ENCODE results near the gene UROC1. TPM values are rescaled to one million over a fixed set of nuclear protein-coding genes. Genes with fewer than 3 reads are reported as not detected.

UROC1 gene
- total RNA-seq, 1 donor from 2014 or later = not detected

DNA sequence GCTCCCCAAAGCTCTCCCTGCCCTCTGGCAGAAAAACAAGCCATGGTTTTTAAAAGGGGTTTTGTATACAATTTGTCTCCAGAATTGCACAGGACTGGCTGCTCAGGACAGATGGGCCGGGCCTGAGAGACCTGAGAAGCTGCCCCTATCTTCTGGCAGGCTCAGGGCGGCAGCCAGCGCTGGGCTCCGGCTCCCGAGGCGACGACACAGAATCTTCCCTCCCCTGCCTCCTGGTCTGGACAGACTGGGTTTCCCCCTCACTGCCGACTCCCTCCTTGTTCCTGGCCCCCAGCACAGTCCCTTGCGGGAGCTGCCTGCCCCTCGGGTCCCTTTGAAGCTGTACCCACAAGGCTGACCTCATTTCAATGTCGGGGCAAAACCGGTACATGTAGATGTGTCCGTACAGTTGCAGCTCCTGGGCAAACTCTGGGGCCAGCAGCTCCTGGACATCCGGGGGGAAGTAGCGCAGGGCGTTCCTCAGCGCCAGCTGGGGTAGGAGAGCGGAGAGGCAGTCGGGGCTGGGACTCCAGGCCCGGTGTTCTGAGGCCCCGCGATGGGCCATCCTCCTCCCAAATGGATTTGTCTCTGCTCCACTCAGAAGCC lies 7.2 kb downstream of the UROC1 start:
- no peak for DNase-seq (ENCODE audit: low spot score in 2 of 2)
- Histone ChIP-seq H3K4me1 (no peaks in the 10 kb centered on the region), H3K27me3 (no peaks in the 10 kb centered on the region), H3K27ac (no peak overlapping the region), H3K9me3 (no peaks in the 10 kb centered on the region), H3K4me3 (no peak overlapping the region), H3K36me3 (no peaks in the 10 kb centered on the region)
- TF ChIP-seq, protein P1, sequence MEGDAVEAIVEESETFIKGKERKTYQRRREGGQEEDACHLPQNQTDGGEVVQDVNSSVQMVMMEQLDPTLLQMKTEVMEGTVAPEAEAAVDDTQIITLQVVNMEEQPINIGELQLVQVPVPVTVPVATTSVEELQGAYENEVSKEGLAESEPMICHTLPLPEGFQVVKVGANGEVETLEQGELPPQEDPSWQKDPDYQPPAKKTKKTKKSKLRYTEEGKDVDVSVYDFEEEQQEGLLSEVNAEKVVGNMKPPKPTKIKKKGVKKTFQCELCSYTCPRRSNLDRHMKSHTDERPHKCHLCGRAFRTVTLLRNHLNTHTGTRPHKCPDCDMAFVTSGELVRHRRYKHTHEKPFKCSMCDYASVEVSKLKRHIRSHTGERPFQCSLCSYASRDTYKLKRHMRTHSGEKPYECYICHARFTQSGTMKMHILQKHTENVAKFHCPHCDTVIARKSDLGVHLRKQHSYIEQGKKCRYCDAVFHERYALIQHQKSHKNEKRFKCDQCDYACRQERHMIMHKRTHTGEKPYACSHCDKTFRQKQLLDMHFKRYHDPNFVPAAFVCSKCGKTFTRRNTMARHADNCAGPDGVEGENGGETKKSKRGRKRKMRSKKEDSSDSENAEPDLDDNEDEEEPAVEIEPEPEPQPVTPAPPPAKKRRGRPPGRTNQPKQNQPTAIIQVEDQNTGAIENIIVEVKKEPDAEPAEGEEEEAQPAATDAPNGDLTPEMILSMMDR (IDR thresholded peaks at IDR 0.05) = no peak
- intact Hi-C loops (cut with DNase I) = no loop called here

DNA sequence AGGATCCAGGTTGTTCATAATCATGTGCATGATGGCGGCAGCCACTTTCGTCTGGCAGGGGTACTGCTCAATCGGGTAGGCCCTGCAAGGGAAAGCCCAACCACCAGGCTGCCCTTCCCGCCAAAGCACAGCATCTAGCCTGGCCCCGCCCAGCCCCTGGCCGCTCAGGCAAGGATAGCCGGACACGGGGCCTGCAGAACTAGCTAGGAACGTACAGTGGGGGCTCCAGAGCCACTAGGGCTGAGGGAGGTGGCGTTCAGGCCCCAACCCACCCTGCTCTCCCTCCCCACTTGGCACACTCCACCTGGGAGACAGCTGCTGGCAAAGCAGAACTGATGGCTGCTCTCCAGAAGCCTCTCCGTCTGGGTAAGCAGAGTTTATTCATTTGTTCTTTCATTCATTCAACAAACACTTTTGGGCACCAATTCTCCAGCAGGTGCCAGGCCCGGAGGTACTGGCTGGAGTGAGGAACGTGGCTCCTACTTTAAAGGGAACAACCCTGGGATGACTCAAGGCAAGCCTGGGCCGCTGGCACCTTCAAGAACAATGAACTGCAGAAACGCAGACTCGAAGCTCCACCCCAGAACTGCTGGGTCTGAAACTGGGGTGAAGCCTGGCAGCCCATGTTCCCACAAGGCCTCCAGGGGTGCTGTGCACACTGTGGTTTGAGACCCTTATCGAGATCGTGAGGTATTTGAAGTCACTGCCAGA lies 7.8 kb downstream of the UROC1 start:
- Histone ChIP-seq H3K27me3 (no peaks in the 10 kb centered on the region), H3K27ac (no peak overlapping the region), H3K36me3 (no peaks in the 10 kb centered on the region), H3K4me1 (no peaks in the 10 kb centered on the region), H3K9me3 (no peaks in the 10 kb centered on the region), H3K4me3 (no peak overlapping the region)
- intact Hi-C loops (cut with DNase I) = no loop called here
- TF ChIP-seq, protein P1 (IDR thresholded peaks at IDR 0.05) = no peak
- no peak for DNase-seq (ENCODE audit: low spot score in 2 of 2)

DNA sequence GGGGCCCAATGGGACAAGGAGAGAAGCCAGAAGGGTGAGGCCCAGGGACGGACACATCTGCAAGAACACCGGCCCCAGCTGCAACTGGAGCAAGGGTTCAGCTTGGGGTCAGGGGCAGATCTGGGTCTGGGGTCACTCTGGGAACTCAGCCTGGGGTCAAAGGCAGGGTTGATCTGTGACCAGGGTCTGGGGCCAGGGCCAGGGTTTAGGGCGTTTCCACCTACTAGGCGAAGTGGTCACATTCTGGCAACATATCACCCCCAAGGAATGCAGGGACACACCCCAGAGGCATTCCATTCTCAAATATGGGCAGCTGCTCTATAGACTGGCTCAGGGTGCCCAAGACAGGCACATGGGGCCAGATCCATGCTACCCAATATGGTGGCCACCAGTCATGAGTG lies 9.0 kb downstream of the UROC1 start:
- intact Hi-C loops (cut with DNase I) = no loop called here

DNA sequence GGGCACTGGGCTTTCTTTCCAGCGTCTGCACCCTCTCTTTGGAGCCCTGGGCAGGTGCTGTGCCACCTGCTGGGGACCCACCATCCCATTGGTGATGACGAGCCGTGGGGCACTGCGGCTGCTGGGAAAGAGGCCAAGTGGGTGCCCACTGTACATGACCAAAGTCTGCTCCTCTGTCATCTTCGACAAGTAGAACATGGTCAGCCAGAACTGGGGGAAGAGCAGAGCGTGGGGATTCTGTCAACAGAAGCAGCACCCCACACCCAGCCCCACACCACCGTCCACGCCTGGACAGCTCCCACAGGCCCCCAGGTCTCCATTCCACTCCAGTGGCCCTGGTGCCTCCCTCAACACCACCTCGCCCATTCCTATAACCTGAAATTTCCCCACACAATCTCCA lies 9.7 kb downstream of the UROC1 start:
- intact Hi-C loops (cut with DNase I) = no loop called here
- no peaks in the 10 kb centered on the region for H3K27me3 ChIP-seq
- no peak overlapping the region for H3K27ac ChIP-seq
- no peaks in the 10 kb centered on the region for H3K36me3 ChIP-seq
- H3K9me3 ChIP-seq = no peaks in the 10 kb centered on the region
- TF ChIP-seq, protein P1 (IDR thresholded peaks at IDR 0.05) = no peak
- H3K4me3 ChIP-seq = no peak overlapping the region
- H3K4me1 ChIP-seq = no peaks in the 10 kb centered on the region
- DNase-seq (ENCODE audit: low spot score in 2 of 2) = no peak

More for the DNA sequence above, 9.0 kb downstream of the UROC1 start:
- no peak for DNase-seq (ENCODE audit: low spot score in 2 of 2)
- Histone ChIP-seq H3K27ac (no peak overlapping the region), H3K4me1 (no peaks in the 10 kb centered on the region), H3K27me3 (no peaks in the 10 kb centered on the region), H3K36me3 (no peaks in the 10 kb centered on the region), H3K9me3 (no peaks in the 10 kb centered on the region), H3K4me3 (no peak overlapping the region)
- TF ChIP-seq, protein P1 (IDR thresholded peaks at IDR 0.05) = no peak

DNA sequence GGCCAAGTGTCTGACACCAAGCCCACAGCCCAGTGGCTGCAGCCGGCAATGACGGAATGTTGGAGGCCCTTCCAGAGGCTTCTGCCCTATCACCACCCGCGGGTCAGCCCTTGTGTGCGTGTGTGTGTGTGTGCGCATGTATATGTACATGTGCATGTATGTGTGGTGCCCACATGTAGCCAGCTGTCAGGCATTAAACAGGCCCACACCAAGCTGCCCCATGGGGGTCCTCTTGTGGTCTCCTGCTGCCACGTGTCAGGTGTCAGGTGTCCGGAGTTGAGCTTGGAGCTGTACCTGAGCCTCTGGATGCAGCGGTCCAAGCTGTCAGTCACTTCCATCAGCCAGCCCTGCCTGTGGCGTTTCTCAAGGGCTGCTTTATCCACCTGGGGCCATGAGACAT lies 13.9 kb downstream of the UROC1 start:
- Histone ChIP-seq H3K27ac (no peak overlapping the region), H3K4me3 (no peak overlapping the region), H3K27me3 (no peaks in the 10 kb centered on the region), H3K4me1 (no peaks in the 10 kb centered on the region), H3K9me3 (no peaks in the 10 kb centered on the region), H3K36me3 (no peaks in the 10 kb centered on the region)
- DNase-seq (ENCODE audit: low spot score in 2 of 2) = no peak
- TF ChIP-seq, protein P1 (IDR thresholded peaks at IDR 0.05) = no peak
- intact Hi-C loops (cut with DNase I) = no loop called here

Measured in ascending aorta (tissue), 2 donors.